Measurements from ENCODE around the gene PERCC1. TPM values are rescaled to one million over a fixed set of nuclear protein-coding genes. Genes with fewer than 3 reads are reported as not detected.
A peak's percentile ranks its signal among the peaks of the same experiment; 100 is the strongest.

Gene PERCC1
- total RNA-seq, 2 donors from 2014 or later = not detected

DNA sequence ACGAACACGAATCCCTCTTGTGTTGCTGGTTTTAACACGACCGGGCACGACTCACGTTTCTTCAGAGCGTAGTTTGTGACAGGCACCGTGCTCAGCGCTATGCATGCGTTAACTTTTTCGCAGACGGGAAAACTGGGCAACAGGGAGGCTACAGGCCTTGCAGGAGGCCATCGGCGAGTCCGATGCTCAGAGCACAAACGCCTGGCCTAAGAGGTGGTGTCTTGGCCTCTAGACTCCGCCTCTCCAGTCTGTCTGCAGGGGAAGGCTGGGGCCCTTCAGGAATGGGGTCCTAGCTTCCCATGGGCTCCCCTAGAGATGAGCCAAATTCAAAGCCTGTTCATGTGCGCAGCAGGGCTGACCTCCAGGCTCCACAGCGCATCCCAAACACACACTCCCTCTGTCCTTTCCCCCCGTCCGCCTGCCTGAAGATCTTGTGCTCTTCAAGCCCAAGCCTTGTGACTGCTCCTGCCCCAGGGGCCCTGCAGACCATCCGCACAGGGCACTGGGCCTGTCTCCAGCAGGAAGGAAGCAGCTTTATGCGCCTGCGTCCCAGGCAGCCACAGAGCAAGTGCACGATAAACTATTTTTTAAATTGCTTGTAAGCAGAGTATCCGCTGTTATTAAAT is 40.8 kb downstream of the PERCC1 start:
- TF ChIP-seq, protein P1, sequence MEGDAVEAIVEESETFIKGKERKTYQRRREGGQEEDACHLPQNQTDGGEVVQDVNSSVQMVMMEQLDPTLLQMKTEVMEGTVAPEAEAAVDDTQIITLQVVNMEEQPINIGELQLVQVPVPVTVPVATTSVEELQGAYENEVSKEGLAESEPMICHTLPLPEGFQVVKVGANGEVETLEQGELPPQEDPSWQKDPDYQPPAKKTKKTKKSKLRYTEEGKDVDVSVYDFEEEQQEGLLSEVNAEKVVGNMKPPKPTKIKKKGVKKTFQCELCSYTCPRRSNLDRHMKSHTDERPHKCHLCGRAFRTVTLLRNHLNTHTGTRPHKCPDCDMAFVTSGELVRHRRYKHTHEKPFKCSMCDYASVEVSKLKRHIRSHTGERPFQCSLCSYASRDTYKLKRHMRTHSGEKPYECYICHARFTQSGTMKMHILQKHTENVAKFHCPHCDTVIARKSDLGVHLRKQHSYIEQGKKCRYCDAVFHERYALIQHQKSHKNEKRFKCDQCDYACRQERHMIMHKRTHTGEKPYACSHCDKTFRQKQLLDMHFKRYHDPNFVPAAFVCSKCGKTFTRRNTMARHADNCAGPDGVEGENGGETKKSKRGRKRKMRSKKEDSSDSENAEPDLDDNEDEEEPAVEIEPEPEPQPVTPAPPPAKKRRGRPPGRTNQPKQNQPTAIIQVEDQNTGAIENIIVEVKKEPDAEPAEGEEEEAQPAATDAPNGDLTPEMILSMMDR (IDR thresholded peaks at IDR 0.05) = no peak
- peaks cover 0 to 35% of the 10 kb centered on the region in 2 donors for H3K4me1 ChIP-seq
- H3K9me3 ChIP-seq = no peaks in the 10 kb centered on the region
- DNase-seq (ENCODE audit: low spot score) = no peak
- H3K27me3 ChIP-seq = no peaks in the 10 kb centered on the region
- no peak overlapping the region for H3K4me3 ChIP-seq
- H3K36me3 ChIP-seq = no peaks in the 10 kb centered on the region
- H3K27ac ChIP-seq = no peak overlapping the region

DNA sequence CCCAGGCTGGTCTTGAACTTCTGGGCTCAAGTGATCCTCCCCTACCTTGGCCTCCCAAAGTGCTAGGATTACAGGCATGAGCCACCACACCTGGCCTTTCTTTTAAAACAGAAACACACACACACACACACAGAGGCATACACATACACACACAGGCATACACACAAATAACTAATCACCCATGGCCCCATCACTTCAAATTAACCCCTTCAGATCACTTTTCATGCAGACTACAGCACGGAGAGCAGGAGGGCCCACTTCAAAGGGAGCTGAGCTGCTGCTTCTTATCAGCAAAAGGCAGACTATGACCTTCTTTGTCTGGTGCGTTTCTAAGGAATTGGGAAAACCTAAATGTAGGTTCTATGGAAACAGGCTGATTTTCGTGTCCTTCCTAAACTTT is 42.1 kb downstream of the PERCC1 start:
- Histone ChIP-seq H3K9me3 (no peaks in the 10 kb centered on the region), H3K27ac (no peak overlapping the region), H3K36me3 (no peaks in the 10 kb centered on the region), H3K4me3 (no peak overlapping the region), H3K4me1 (peaks cover 0 to 35% of the 10 kb centered on the region in 2 donors), H3K27me3 (no peaks in the 10 kb centered on the region)
- DNase-seq (ENCODE audit: low spot score) = no peak
- TF ChIP-seq, protein P1 (IDR thresholded peaks at IDR 0.05) = no peak

- H3K27ac ChIP-seq = peak overlapping the region; percentile 84 to 94
- no peaks in the 10 kb centered on the region for H3K9me3 ChIP-seq
- TF ChIP-seq, protein P1 (IDR thresholded peaks at IDR 0.05) = no peak
Observed at GRCh38 chr16:1474082-1474795, 43.4 kb downstream of the PERCC1 start.

DNA sequence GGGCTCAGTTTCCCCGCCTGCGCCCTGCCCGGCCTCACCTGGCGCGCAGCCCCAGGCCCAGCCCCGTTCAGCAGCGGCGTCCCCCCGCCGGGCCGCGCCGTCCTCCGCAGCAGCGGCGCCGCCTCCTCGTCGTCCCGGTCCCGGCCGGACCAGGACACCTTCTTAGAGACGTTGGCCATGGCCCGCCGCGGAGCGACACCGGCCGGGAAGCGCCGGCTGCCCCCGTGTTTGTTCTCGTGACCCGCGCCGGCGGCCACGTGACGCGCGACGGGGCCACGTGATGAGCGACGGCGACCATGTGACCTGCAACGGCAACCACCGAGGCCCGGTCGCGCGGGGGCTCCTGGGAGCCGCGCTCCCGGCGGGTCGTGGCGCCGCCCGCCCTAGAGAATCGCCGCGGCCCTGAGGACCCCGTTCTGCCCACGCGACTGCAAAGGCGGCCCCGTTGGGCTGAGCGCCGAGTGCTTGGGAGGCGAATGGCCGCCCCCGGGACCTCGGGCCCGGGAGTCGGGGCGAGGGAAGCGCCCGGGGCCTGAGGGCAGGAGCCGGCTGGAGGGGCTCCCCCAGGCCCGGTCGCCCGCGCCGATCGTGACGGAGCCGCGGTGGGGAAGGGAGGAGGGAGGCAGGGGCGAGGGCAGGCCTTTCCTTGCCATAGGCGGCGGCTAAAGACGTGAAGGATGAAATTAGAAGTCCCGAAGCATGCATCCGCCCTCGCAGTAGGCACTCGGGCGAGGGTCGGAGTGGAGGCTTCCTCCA is 44.1 kb downstream of the PERCC1 start, which contains the start of gene CLCN7:
Gene CLCN7 (minus strand): TSS at position 233 of the 756 bp plus-strand sequence. CDS start 54 bp downstream, at position 179.
- peak; percentile 94 for DNase-seq (ENCODE audit: low spot score)
- no peaks in the 10 kb centered on the region for H3K36me3 ChIP-seq
- peaks cover 0 to 35% of the 10 kb centered on the region in 2 donors for H3K4me1 ChIP-seq
- H3K27me3 ChIP-seq = no peaks in the 10 kb centered on the region
- no peaks in the 10 kb centered on the region for H3K9me3 ChIP-seq
- H3K4me3 ChIP-seq = peak within 1 kb of the TSS; percentile 74 to 98
- H3K27ac ChIP-seq = peak within 1 kb of the TSS; percentile 84 to 94
- TF ChIP-seq, protein P1 (IDR thresholded peaks at IDR 0.05) = peak in 1 of 2 donors; percentile 36

More at GRCh38 chr16:1474082-1474795, 43.4 kb downstream of the PERCC1 start:
- H3K4me1 ChIP-seq = peaks cover 0 to 35% of the 10 kb centered on the region in 2 donors
- peak overlapping the region; percentile 74 to 98 for H3K4me3 ChIP-seq
- no peaks in the 10 kb centered on the region for H3K27me3 ChIP-seq
- DNase-seq (ENCODE audit: low spot score) = no peak
- no peaks in the 10 kb centered on the region for H3K36me3 ChIP-seq

GRCh38 chr16:1475552-1476114 is 44.8 kb downstream of the PERCC1 start:
- DNase-seq (ENCODE audit: low spot score) = no peak
- Histone ChIP-seq H3K9me3 (no peaks in the 10 kb centered on the region), H3K27me3 (no peaks in the 10 kb centered on the region), H3K36me3 (no peaks in the 10 kb centered on the region), H3K4me1 (peaks cover 0 to 30% of the 10 kb centered on the region in 2 donors), H3K27ac (peak overlapping the region; percentile 84 to 94), H3K4me3 (peak overlapping the region; percentile 74 to 98)
- TF ChIP-seq, protein P1 (IDR thresholded peaks at IDR 0.05) = no peak
